ENCODE measurements around the gene RAPGEF4.

The RAPGEF4 gene

DNA sequence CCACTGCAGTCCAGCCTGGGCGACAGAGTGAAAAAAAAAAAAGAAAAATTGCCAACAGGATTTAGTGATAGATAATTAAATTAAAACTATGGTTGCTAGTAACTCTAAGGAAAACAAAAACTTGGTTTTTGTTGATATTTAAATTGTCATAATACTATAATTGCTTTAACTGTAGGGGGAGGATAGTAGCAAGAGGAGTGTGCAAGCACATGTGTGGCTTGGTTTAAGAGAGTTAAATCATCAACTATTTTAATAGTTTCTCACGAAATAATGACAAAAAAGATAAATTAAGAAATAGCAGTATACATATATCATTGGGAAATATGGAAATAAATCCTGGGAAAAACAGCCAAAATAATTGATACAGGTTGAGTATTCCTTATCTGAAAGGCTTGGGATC is 27.4 kb upstream of the RAPGEF4 start:
- no peak overlapping the region for H3K4me3 ChIP-seq (ENCODE audit: low read length in 2 of 2)
- H3K9ac ChIP-seq (ENCODE audit: low read length in 2 of 2): no peak overlapping the region
- peaks cover 0 to 6% of the 10 kb centered on the region in 2 donors for H3K27me3 ChIP-seq (ENCODE audit: control insufficient read depth in 1 of 2, insufficient read depth in 2 of 2, low read length in 2 of 2)
- H3K27ac ChIP-seq (ENCODE audit: low read length): no peak overlapping the region
- no peaks in the 10 kb centered on the region for H3K4me1 ChIP-seq (ENCODE audit: control insufficient read depth, insufficient read depth, low read length)
- H3K36me3 ChIP-seq (ENCODE audit: control insufficient read depth in 2 of 2, insufficient read depth in 2 of 2, low read length in 2 of 2): no peaks in the 10 kb centered on the region
- H3K9me3 ChIP-seq (ENCODE audit: control insufficient read depth in 2 of 2, low read length in 2 of 2): no peaks in the 10 kb centered on the region

DNA sequence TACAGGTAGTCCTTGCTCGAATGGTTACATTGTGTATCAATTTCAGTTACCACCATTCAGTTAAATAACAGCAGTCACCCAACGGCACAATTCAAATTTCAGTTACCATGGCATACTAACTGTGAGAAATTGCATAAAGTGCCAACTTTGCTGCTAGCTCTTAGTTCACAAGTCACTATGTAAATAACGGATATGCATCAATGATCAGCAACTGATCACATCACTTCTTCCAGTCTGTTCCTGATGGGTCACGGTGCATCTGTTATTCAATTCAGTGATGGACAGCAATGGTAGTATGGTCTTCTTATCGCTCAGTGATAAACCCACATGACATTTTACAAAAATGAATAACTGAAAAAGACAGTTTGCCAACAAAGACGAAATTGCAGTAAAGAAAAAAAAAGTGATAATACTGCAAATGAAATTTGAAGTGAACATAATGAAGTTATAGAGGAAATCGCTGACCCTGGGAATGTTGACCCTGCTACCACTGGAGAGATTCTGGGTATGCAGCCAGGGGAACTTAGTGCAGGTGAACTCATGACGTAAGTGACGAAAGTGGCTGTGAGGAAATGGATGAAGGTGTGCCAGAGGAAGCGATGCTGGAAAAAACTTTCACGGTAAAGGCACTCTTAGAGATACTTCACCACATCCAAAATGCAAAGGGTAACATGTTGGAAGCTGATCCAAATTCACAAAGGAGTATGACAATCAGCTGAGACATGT is 25.9 kb upstream of the RAPGEF4 start:
- Histone ChIP-seq H3K36me3 (ENCODE audit: control insufficient read depth in 2 of 2, insufficient read depth in 2 of 2, low read length in 2 of 2) (no peaks in the 10 kb centered on the region), H3K9ac (ENCODE audit: low read length in 2 of 2) (no peak overlapping the region), H3K4me3 (ENCODE audit: low read length in 2 of 2) (no peak overlapping the region), H3K27me3 (ENCODE audit: control insufficient read depth in 1 of 2, insufficient read depth in 2 of 2, low read length in 2 of 2) (peaks cover 0 to 6% of the 10 kb centered on the region in 2 donors), H3K27ac (ENCODE audit: low read length) (no peak overlapping the region), H3K4me1 (ENCODE audit: control insufficient read depth, insufficient read depth, low read length) (no peaks in the 10 kb centered on the region), H3K9me3 (ENCODE audit: control insufficient read depth in 2 of 2, low read length in 2 of 2) (no peaks in the 10 kb centered on the region)

DNA sequence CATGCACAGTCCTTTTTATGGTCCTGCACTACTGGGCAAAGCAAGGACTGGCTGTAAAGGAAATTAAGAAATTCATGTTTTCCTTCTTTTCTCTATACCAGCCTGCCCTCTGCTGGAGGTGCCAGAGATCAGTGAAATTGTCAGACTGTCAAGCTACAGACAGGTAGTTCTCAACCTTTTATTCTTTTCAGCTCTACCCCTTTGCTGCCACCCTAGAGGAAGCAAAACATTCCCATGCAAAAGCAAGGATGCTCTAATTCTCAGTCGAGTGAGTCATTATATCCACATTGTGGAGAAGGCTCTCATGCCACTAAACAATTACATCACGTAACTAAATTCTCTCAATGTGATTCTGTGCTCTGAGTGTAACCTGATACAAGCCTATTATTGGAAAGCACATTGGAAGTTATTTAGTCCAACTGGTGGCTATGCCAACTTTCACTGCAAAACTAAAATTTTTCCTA is 25.0 kb upstream of the RAPGEF4 start:
- Histone ChIP-seq H3K36me3 (ENCODE audit: control insufficient read depth in 2 of 2, insufficient read depth in 2 of 2, low read length in 2 of 2) (no peaks in the 10 kb centered on the region), H3K27ac (ENCODE audit: low read length) (no peak overlapping the region), H3K4me1 (ENCODE audit: control insufficient read depth, insufficient read depth, low read length) (no peaks in the 10 kb centered on the region), H3K9me3 (ENCODE audit: control insufficient read depth in 2 of 2, low read length in 2 of 2) (no peaks in the 10 kb centered on the region), H3K9ac (ENCODE audit: low read length in 2 of 2) (no peak overlapping the region), H3K27me3 (ENCODE audit: control insufficient read depth in 1 of 2, insufficient read depth in 2 of 2, low read length in 2 of 2) (peaks cover 0 to 6% of the 10 kb centered on the region in 2 donors), H3K4me3 (ENCODE audit: low read length in 2 of 2) (no peak overlapping the region)

DNA sequence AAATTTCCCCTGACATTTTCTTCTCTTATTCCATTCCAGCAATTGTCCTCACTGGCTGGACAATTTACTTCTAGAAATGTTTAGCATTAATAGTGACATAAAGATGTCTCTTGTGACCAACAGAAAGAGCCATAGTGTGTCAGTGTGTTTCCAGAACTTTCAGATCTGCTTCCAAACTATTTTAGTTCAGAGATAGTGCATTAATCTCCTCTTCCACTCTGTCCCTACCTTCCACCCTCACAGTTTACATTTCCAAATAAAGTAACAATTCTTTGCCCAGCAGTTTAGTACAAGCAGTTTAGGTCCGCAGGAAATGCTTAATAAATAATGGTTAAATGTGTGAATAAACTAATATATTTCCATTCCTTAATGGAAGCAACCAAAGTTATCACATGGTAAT is 24.5 kb upstream of the RAPGEF4 start:
- H3K4me1 ChIP-seq (ENCODE audit: control insufficient read depth, insufficient read depth, low read length): no peaks in the 10 kb centered on the region

DNA sequence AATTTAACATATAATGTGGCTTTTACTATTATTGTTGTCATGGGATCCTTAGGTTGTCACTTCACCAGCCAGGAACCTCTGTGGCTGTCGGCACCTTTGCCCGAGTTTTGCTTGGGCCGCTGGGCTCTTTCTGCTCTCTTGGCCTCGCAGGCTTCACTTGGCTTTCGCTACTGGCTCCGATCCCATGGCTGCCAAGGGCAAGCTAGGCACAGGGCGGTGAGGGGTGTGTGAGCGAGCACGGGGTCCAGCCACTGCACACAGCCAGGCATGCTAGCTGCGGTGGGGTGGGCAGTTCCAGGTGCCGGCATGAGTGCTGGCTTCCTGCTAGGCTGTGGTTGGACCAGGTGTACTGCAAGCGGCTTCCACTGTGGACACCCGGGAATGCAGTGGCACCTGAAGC is 23.4 kb upstream of the RAPGEF4 start:
- H3K4me1 ChIP-seq (ENCODE audit: control insufficient read depth, insufficient read depth, low read length): no peaks in the 10 kb centered on the region
- no peaks in the 10 kb centered on the region for H3K9me3 ChIP-seq (ENCODE audit: control insufficient read depth in 2 of 2, low read length in 2 of 2)
- no peak overlapping the region for H3K4me3 ChIP-seq (ENCODE audit: low read length in 2 of 2)
- no peak overlapping the region for H3K9ac ChIP-seq (ENCODE audit: low read length in 2 of 2)
- H3K27ac ChIP-seq (ENCODE audit: low read length): no peak overlapping the region
- H3K27me3 ChIP-seq (ENCODE audit: control insufficient read depth in 1 of 2, insufficient read depth in 2 of 2, low read length in 2 of 2): peaks cover 0 to under 1% of the 10 kb centered on the region in 2 donors
- no peaks in the 10 kb centered on the region for H3K36me3 ChIP-seq (ENCODE audit: control insufficient read depth in 2 of 2, insufficient read depth in 2 of 2, low read length in 2 of 2)

More for the DNA sequence above, 24.5 kb upstream of the RAPGEF4 start:
- H3K27ac ChIP-seq (ENCODE audit: low read length): no peak overlapping the region
- H3K27me3 ChIP-seq (ENCODE audit: control insufficient read depth in 1 of 2, insufficient read depth in 2 of 2, low read length in 2 of 2): peaks cover 0 to 6% of the 10 kb centered on the region in 2 donors
- no peak overlapping the region for H3K4me3 ChIP-seq (ENCODE audit: low read length in 2 of 2)
- no peaks in the 10 kb centered on the region for H3K9me3 ChIP-seq (ENCODE audit: control insufficient read depth in 2 of 2, low read length in 2 of 2)
- H3K9ac ChIP-seq (ENCODE audit: low read length in 2 of 2): no peak overlapping the region
- H3K36me3 ChIP-seq (ENCODE audit: control insufficient read depth in 2 of 2, insufficient read depth in 2 of 2, low read length in 2 of 2): no peaks in the 10 kb centered on the region

DNA sequence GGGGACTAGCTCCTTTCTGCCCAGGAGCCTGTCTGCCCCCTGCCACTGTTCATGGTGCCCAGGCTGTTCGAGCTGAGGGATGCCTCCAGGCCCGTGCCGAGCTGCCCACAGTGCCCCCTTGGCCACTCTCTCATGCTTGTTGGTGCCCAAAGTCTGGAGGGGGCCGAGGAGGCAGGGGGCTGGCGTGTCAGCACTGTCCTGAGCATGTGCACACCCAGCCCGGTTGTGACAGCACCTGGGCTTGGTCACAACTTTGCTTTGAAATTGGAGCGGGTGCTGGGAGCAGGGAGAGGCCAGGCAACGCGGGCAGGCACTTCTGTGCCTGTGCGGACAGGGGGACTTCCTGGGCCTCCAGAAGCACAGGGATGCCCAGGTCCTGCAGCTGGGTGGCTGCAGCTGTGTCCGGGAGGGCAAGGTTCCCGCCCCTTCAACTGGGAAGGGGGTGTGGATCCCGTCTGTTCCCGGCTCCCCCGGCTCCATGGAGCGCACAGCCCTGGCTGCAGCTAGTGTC is 22.2 kb upstream of the RAPGEF4 start:
- Histone ChIP-seq H3K27me3 (ENCODE audit: control insufficient read depth in 1 of 2, insufficient read depth in 2 of 2, low read length in 2 of 2) (no peaks in the 10 kb centered on the region), H3K9me3 (ENCODE audit: control insufficient read depth in 2 of 2, low read length in 2 of 2) (no peaks in the 10 kb centered on the region), H3K4me1 (ENCODE audit: control insufficient read depth, insufficient read depth, low read length) (no peaks in the 10 kb centered on the region), H3K27ac (ENCODE audit: low read length) (no peak overlapping the region), H3K9ac (ENCODE audit: low read length in 2 of 2) (no peak overlapping the region), H3K4me3 (ENCODE audit: low read length in 2 of 2) (no peak overlapping the region), H3K36me3 (ENCODE audit: control insufficient read depth in 2 of 2, insufficient read depth in 2 of 2, low read length in 2 of 2) (no peaks in the 10 kb centered on the region)

DNA sequence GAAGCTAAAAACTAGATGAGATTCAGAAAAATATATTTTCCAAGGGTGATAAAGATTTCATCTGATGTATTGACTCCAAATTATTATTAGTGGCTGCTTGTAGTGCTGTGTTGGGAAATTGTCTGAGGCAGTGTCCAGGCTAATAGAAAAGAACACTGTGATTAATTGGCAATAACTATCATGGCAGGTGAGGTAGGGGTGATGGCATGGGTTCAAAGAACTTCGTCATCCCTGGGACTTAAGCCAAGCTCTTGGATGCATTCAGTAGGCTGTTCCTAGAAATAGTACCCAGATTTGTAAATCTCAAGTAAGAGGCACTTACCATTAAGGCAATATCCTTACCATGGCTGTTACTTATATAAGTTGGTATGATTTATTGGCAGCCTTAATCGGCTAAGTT is 13.2 kb upstream of the RAPGEF4 start:
- Histone ChIP-seq H3K9me3 (ENCODE audit: control insufficient read depth in 2 of 2, low read length in 2 of 2) (peaks cover 0 to 2% of the 10 kb centered on the region in 2 donors), H3K36me3 (ENCODE audit: control insufficient read depth in 2 of 2, insufficient read depth in 2 of 2, low read length in 2 of 2) (no peaks in the 10 kb centered on the region), H3K27ac (ENCODE audit: low read length) (no peak overlapping the region), H3K4me3 (ENCODE audit: low read length in 2 of 2) (no peak overlapping the region), H3K9ac (ENCODE audit: low read length in 2 of 2) (no peak overlapping the region), H3K27me3 (ENCODE audit: control insufficient read depth in 1 of 2, insufficient read depth in 2 of 2, low read length in 2 of 2) (no peaks in the 10 kb centered on the region), H3K4me1 (ENCODE audit: control insufficient read depth, insufficient read depth, low read length) (no peaks in the 10 kb centered on the region)

DNA sequence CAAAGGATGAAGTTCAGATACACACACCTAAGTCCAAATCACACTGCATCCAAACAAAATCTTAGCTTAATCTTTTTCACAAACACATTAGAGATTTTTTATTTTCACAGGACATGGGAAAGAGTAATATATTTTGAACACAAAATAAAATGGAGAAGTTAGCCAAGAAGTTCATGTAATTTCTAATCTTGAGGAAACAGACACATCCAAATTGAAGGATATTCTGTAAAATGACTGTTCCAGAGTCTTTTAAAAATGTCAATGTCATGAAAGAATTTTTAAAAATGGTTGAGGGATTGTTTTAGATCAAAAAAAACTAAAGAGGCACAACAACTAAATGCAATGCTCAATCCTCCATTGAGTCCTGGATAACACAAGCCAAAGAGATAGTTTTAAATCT is 12.4 kb upstream of the RAPGEF4 start:
- Histone ChIP-seq H3K27me3 (ENCODE audit: control insufficient read depth in 1 of 2, insufficient read depth in 2 of 2, low read length in 2 of 2) (no peaks in the 10 kb centered on the region), H3K4me1 (ENCODE audit: control insufficient read depth, insufficient read depth, low read length) (no peaks in the 10 kb centered on the region), H3K4me3 (ENCODE audit: low read length in 2 of 2) (no peak overlapping the region), H3K36me3 (ENCODE audit: control insufficient read depth in 2 of 2, insufficient read depth in 2 of 2, low read length in 2 of 2) (no peaks in the 10 kb centered on the region), H3K9me3 (ENCODE audit: control insufficient read depth in 2 of 2, low read length in 2 of 2) (peaks cover 0 to 2% of the 10 kb centered on the region in 2 donors), H3K27ac (ENCODE audit: low read length) (no peak overlapping the region), H3K9ac (ENCODE audit: low read length in 2 of 2) (no peak overlapping the region)

DNA sequence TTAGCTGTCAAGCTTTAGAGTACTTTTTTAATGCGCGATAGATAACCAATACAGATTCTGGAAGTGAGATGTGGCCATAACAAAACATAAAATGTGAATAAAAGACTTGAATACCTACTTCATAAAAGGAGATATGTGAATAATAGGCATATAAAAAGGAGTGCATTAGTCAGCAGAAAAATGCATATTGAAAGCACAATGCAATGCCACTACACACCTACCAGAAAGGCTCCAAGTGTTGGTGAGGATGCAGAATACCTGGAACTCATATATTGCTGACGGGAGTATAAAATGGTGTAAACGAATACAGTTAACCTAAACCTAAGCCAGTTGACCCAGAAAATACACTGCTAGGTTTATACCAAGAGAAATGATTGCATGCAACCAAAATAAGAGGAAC is 10.9 kb upstream of the RAPGEF4 start:
- H3K4me1 ChIP-seq (ENCODE audit: control insufficient read depth, insufficient read depth, low read length): no peaks in the 10 kb centered on the region
- no peak overlapping the region for H3K4me3 ChIP-seq (ENCODE audit: low read length in 2 of 2)
- no peak overlapping the region for H3K27ac ChIP-seq (ENCODE audit: low read length)
- no peak overlapping the region for H3K9ac ChIP-seq (ENCODE audit: low read length in 2 of 2)
- no peaks in the 10 kb centered on the region for H3K27me3 ChIP-seq (ENCODE audit: control insufficient read depth in 1 of 2, insufficient read depth in 2 of 2, low read length in 2 of 2)
- H3K9me3 ChIP-seq (ENCODE audit: control insufficient read depth in 2 of 2, low read length in 2 of 2): peaks cover 0 to 2% of the 10 kb centered on the region in 2 donors
- H3K36me3 ChIP-seq (ENCODE audit: control insufficient read depth in 2 of 2, insufficient read depth in 2 of 2, low read length in 2 of 2): no peaks in the 10 kb centered on the region

DNA sequence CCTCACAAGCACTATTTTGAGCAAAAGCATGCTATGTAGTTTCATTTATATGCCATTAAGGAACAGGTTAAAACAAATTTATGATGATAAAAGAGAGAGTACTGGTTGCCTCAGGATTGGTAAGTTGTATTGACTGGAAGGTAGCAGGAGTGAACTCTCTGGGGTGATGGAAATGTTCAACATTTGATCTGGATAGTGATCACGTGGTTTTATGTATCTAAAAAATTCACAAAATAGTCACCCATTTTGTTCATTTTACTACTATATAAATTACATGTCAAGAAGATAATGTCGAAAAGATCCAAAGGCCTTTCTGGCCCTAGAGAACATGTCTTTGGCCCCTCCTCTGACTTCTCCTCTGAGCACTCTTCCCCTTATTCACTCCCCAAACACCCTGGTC is 10.4 kb upstream of the RAPGEF4 start:
- peaks cover 0 to 2% of the 10 kb centered on the region in 2 donors for H3K9me3 ChIP-seq (ENCODE audit: control insufficient read depth in 2 of 2, low read length in 2 of 2)
- no peaks in the 10 kb centered on the region for H3K36me3 ChIP-seq (ENCODE audit: control insufficient read depth in 2 of 2, insufficient read depth in 2 of 2, low read length in 2 of 2)
- no peak overlapping the region for H3K9ac ChIP-seq (ENCODE audit: low read length in 2 of 2)
- H3K27ac ChIP-seq (ENCODE audit: low read length): no peak overlapping the region
- H3K27me3 ChIP-seq (ENCODE audit: control insufficient read depth in 1 of 2, insufficient read depth in 2 of 2, low read length in 2 of 2): no peaks in the 10 kb centered on the region
- no peak overlapping the region for H3K4me3 ChIP-seq (ENCODE audit: low read length in 2 of 2)
- no peaks in the 10 kb centered on the region for H3K4me1 ChIP-seq (ENCODE audit: control insufficient read depth, insufficient read depth, low read length)

DNA sequence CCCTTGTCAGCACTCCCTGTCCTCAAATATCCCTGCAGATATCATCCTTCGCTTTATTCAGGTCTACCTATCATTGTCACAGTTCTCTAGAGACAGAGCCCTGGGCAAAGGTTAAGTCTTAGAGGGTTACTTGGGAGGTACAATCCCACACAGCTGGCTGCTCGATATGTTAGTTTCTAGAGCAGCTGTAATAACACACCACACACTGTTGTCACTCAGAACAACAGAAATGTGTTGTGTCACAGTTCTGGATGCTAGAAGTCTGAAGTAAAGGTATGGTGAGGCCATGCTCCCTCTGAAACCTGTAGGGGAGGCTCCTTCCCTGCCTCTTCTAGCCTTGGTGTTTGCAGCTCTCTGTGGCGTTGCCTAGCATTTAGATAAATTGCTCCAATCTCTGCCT is 9.9 kb upstream of the RAPGEF4 start:
- Histone ChIP-seq H3K27ac (ENCODE audit: low read length) (no peak overlapping the region), H3K9ac (ENCODE audit: low read length in 2 of 2) (no peak overlapping the region)

More for the DNA sequence above, 9.9 kb upstream of the RAPGEF4 start:
- Histone ChIP-seq H3K4me1 (ENCODE audit: control insufficient read depth, insufficient read depth, low read length) (no peaks in the 10 kb centered on the region), H3K36me3 (ENCODE audit: control insufficient read depth in 2 of 2, insufficient read depth in 2 of 2, low read length in 2 of 2) (no peaks in the 10 kb centered on the region), H3K9me3 (ENCODE audit: control insufficient read depth in 2 of 2, low read length in 2 of 2) (no peaks in the 10 kb centered on the region), H3K4me3 (ENCODE audit: low read length in 2 of 2) (no peak overlapping the region), H3K27me3 (ENCODE audit: control insufficient read depth in 1 of 2, insufficient read depth in 2 of 2, low read length in 2 of 2) (no peaks in the 10 kb centered on the region)

Data from stomach smooth muscle (tissue), 2 donors.